ENCODE measurements around the gene ZFHX3.
"Not testable (repeated sequence)": the region's sequence is repeated elsewhere in the genome, so short reads cannot be mapped to it uniquely, and the experiment has no call there.

Gene ZFHX3

DNA sequence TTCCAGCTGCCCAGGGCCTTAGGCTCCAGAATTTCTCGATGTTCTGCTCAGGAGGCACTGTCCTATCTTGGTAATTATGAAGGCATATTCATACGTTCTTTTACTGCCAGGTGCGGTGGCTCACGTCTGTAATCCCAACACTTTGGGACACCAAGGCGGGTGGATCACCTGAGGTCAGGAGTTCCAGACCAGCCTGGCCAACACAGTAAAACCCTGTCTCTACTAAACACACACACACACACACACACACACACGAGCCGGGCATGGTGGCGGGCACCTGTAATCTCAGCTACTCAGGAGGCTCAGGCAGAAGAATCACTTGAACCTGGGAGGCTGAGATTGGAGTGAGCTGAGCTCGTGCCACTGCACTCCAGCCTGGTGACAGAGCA lies 52.1 kb downstream of the ZFHX3 start:
- DNase-seq, result not testable (repeated sequence)

DNA sequence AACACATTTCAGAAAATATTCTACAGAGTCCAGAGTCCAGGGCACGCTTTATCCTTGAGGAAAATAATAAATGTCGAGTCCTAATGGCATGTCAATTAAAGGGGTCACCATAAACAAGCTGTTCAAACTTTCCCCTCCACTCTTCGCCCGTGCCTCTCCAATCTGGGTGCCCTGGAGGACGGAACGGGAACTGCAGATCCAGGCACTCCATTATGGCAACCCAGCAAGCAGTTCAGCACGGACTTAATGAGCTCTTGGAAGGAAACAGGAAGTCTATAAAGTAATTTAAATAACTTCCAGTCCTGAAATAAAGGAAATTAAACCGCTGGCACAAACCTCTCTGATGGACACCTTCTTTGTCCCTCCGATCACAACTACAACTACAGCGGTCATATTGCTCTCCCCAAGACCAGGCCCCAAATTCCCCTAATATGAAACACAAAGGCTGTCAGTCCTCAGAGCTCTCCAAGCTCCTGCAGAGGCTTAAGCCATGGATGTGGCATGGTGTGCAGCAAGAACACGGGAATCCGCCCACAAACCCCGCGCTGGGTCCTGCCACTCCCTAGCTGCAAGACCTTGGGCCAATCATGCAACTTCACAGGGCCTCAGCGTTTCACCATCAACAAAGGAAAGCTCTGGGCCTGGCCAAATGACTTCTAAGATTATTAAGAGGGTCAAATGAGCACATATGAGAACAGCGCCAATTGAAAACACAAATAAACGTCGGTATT lies 52.6 kb downstream of the ZFHX3 start:
- DNase-seq, result no peak

DNA sequence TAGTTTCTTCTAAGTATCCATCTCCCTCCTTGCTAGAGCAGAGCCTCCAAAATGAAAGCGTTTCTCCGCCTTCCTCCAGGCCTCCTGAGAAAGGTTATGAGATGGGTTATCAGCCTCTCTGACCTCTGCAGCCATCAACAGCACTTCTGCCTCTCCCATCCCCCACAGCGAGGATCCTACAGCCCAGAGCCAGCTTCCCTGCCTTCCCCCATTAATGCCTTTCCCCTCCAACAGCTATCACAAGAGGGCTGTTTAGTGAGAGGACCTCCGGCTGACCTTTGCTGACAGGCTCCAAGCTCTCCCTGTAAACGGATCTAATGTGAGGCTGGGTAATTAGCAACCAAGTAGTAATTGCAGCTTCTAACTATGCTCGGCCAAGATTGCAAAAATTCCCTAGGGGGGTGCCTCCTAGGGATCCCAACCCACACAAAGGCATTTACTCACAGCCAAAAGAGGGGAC lies 55.8 kb downstream of the ZFHX3 start:
- DNase-seq, result no peak

DNA sequence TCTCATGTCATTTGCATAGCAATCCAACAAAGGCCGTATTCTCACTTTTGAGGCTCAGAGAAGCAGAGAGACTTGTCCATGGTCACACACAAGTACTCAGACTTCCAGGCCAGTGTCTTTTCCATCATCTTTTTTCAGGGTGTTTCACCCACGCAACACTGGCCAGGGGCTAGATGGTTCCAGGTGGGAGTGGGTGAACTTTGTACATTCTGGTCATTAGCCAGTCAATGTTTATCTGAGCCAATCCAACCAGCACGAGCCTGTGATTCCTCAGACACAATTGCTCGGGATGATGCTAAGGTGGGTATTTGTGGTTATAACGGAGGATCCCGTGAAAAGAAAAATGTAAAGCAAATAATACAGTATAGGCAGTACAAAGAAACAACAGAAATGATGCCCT lies 56.3 kb downstream of the ZFHX3 start:
- DNase-seq, result no peak

DNA sequence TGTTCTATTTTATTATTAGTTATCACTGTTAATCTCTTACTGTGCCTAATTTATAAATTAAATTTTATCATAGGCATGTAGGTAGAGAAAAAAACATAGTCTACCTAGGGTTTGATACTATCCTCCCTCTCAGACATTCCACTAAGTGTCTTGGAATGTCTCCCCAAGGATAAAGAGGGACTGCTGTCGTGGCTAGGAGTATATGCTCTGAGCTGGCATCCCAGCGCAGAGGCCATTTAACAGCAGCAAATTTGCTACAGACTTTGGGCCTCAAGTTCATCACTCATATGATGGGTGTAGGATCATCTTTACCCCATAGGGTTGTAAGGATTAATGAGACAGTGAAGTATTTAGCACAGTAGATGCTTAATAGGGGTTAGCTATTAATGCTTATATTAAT lies 56.7 kb downstream of the ZFHX3 start:
- peak; percentile 48 for DNase-seq

DNA sequence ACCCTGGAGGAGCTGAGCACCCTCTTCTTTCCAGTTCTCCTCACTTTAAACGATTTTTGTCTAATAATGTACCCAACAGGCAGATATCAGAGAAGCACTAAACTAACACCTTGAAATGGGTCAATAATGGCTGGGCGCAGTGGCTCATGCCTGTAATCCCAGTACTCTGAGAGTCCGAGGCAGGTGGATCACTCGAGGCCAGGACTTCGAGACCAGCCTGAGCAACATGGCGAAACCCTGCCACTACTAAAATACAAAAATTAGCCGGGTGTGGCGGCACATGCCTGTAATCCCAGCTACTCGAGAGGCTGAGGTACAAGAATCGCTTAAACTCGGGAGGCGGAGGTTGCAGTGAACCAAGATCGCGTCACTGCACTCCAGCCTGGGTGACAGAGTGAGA lies 57.4 kb downstream of the ZFHX3 start:
- no peak for DNase-seq

DNA sequence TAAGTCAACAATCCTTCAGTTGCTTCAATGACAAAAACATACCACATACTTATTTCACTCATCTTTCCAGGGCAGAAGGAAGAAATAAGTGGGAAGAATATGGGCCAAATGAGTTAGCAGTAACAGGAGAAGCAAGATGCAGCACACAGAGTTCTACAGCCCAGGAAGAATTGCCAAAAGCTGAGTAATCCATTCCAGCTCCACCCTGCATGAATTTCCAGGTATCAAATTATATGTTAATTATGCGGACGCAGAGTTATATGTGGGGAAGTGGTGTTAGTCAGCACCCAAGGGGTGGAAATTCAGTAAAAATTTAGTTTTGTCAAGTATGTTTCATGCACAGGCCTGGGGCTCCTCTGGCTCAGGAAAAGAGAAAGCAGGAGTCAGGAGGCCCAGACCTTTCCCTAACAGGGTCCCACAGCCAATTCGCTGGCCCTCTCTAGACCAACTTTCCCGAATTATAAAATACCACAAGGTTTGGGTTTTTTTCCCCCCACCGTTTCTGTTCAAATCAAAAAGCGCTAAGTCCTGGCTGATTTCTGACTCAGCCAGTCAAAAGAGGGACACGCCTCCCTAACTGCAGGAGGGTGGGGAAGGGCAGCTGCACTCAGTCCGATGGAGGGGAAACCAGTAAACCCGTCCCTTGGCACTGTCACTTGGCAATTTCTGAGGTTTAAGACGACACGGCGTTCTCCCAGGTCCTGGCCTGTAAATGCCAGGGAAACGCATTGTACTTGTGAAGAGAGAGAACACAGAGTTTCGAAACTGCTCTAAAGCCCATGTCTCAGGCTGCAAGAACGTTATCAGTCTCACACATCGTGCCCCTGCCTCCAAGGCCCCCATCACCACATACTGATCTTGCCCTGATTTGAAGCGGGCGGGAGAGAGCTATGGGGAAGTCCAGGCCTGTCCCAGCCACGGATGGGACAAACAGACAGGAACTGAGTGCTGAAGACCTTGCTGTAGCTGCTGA lies 58.1 kb downstream of the ZFHX3 start:
- peak; percentile 92 for DNase-seq

DNA sequence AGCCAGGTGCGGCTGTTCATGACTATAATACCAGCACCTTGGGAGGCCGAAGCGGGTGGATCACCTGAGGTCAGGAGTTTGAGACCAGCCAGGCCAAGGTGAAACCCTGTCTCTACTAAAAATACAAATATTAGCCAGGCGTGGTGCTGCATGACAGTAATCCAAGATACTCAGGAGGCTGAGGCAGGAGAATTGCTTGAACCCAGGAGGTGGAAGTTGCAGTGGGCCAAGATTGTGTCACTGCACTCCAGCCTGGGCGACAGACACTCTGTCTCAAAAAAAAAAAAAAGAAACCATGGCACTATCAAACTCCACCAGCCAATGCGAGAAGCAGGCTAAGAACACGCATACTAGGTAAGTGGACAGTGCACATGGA lies 58.7 kb downstream of the ZFHX3 start:
- not testable (repeated sequence) for DNase-seq

DNA sequence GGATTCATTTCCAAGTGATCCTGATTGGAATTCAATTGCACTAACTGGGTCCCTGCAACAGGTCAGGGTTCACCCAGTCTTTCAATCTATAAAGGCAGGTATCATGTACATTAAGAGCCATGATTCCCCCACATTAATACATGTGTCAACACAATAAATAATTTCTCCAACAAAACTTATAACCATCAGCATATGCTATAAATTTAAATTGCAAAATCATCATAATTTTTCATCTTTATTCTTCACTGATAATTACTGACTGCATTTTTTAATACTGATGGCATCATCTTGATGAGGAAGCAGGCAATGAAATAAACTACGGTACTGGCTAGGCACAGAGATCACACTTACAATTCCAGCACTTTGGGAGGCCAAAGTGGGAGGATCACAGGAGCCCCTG lies 59.4 kb downstream of the ZFHX3 start:
- DNase-seq, result no peak

DNA sequence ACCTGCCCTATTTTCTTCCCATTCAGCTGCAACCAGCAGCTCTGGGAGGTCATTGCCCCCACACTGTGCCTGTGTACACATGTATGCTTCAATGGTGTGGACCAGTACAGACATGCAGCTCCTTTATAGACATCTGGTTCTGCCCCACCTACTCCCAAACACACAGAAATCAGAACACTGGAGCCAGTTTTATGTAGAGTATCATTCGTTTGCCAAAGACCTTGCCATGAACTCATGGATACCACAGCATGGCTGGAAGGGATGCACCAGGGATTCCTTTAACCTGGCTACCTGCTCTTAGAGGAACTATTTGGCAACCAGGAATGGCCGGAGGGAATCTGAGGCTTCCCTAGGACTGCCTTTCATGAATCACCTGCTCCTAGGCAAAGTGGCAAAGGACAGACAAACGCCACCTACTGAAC lies 60.4 kb downstream of the ZFHX3 start:
- no peak for DNase-seq

DNA sequence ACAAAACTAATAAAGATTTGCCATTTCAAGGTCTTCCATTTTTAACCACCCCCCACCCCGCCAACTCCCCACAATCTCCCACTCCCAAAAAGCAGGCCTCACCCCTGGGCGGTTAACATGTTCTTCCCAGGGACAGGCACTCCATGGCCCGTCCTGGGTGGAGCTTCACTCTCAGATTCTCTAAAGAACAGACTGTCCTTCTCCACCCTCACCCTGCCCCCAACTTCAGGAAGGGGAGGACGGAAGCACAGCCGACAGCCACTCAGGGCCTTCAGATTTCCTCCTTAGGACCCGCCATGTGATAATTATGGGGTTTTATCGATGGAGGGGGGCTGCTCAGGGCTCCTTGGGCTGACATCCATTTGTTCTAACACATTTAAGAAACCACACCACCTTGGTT lies 61.9 kb downstream of the ZFHX3 start:
- DNase-seq, result no peak

DNA sequence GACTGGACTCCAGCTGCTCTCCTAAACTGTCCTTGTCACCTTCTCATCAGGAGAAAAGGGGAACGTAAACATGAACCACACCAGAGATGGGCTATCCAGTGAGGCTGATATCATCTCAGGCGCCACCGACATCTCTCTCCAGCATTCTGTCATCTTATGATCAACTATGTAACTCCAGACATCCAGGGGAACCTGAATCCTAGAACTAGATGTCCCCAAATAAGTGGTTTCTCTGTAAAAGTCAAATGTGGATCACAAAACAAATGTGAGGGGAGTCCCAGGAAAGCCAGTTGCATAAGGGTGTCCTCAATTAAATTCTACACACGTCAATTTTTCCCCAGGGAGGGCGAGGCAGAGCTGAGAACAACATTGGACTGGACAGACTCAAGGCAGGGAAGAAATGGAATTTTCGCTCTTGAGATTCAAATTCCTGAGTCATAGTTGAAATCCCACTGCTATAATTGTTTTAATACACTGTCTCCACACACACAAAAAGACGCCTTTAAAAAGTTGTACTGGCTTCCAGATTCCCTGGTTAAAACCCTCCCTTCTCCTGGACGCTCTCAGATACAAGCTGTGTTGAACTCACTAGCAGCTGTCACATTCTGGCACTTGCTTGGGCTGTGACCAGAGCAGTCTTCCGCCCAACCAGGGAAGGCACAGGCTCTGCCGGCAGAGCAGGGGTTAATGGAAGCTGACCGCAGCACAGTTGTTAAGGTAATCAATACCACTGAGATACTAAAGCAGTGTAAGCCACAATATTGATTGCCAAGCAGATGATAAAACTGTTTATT lies 62.6 kb downstream of the ZFHX3 start:
- peak; percentile 37 for DNase-seq

DNA sequence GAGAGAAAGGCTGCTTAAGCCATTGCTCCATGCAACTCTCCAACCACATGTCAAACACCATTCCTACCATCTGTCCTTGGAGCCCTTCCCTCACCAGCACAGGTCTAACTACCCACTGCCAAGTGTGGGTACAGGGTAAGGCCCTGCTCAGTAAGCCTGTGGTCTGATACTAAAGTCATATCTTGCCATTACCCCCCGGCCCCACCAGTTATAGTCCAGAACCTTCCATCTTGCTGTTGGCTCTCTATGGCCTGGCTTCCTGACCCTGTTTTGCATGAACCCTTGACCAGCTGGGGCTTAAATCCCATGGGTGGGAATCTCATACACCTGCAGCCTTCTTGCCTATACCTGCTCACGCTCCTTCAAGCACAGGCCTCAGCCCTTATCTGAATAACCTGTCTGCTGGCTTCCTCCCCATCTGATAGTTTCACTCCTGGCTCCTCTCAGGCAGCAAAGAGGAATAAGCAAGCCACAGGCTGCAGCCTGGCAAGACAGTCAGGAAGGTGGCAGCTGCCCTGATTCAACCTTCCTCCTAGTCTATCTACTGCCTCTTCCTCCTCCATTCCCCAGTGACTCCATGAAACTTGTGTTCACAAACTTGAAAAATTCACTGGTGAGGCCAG lies 64.1 kb downstream of the ZFHX3 start:
- no peak for DNase-seq

DNA sequence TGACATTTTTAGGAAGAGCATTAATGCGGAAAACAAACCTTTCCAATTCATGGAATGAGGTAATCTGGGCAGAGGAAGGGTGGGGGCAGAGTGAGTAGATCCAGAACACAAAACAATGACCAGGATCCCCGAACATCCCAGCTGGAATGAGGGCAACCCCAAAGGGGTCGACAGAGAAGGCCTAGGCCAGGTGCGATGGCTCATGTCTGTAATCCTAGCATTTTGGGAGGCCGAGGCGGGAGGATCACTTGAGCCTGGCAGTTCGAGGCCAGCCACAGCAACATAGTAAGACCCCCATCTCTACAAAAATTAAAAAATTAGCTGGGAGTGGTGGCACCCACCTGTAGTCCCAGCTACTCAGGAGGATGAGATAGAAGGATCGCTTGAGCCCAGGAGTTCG lies 64.7 kb downstream of the ZFHX3 start:
- no peak for DNase-seq

DNA sequence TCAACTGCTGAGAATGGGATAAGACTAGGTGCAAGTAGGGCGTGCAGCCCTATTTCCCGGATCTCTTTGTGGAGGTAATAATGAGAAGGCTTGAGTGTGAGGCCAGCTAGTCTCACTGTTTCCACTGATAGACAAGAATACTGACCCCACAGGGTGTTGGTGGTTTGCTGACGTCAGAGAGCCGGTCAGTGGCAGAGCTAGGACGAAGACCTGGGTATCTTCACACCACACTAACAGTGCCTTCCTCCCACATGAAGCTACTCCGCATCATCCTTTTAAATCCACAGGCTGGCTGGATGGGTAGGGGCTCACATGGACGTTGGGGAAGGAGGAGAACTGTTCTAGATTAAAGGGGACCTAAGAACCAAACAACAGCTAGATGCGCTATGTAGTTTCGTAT lies 68.0 kb downstream of the ZFHX3 start:
- DNase-seq, result no peak

DNA sequence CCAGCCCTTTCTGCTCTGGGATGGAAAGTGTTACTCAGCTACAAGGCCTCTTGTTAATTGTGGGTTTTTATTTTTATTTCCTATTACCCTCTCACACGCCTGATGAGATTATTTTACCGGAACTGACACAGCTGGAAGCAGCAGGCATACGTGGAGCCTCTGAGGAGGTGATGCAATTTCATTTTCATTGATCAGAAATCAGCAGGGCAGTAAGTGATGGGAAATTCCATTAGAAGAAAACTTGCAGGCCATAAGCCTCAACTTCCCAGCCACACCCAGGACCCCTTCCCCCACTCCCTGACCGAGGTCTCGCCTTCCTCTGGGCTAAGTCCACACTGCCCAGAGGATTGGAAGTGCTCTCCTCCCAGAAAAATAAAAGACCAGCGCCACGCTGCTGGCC lies 69.7 kb downstream of the ZFHX3 start:
- no peak for DNase-seq

DNA sequence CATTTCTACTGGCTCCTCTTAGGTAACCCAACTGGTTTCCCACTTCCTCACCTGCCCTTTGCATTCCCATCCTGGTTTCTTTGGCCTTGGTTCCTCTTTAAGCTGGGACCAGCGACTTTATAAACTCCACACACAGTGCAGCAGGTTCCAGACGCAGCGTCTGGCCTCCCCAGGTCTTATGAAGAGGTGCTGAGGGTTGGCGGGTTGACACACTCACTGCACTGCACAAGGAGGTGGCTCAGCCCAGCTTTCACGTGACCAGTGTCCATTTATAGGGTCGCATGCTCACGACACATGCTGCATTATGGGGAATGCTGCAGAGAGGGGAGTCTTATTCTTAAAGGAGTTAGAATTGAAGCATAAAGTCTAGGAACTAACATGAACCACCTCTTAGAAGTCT lies 70.8 kb downstream of the ZFHX3 start:
- DNase-seq, result no peak

DNA sequence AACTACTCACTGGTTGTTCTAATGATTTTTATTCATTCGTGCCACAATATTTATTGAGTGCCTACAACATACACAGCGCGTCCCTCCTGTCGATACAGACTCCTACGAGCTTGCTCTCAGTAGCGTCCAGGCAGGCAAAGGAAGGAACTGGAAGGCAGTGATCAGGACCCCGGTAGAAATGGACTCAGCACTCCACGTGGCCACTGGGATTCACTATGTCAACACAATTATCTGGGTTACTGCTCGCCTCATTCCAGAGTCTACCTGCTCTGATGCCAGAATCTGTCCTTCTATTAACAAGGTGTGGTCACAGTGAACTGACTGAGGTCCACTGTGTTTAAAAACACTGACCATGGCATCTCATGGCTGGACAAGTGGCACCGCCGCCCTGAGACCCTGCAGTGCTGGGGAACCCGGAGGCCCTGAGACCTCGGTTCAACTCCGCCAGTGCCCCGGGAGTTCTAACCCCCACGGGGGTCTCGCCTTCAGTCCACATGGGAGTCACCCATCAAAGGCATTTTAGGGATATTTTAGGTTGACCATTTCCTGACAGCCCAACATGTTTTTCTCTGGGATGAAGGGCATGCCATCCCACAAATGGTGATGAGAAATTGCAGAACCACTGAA lies 71.4 kb downstream of the ZFHX3 start:
- no peak for DNase-seq

DNA sequence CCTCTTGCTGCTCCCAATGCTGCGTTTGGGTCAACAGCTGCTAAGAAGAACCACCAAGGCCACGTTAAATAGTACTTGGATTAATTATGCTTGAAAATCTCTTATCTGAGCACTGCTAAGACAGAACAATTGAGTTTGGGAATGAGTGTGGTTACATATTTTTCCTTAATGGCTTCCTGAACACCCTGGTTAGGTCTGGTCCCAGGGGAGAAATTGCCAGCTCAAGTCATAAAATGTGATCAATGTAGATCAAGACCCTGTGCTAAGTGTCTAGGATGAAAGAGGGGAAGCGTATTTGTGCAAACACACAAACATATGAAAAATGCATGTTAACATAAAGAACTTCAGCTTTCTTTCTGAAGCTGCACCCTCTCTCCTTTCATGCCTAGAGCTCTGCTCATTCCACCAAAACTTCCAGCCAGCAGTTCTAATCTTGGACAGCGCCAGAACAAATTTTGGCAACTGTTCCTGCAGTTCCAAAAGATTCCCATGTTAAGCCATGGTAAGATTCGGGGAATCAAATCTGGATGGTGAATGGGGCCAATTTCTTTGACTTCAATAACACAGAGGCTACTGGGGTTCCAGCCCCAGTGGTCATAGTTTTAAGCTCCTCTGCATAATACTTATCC lies 72.0 kb downstream of the ZFHX3 start:
- DNase-seq, result no peak

DNA sequence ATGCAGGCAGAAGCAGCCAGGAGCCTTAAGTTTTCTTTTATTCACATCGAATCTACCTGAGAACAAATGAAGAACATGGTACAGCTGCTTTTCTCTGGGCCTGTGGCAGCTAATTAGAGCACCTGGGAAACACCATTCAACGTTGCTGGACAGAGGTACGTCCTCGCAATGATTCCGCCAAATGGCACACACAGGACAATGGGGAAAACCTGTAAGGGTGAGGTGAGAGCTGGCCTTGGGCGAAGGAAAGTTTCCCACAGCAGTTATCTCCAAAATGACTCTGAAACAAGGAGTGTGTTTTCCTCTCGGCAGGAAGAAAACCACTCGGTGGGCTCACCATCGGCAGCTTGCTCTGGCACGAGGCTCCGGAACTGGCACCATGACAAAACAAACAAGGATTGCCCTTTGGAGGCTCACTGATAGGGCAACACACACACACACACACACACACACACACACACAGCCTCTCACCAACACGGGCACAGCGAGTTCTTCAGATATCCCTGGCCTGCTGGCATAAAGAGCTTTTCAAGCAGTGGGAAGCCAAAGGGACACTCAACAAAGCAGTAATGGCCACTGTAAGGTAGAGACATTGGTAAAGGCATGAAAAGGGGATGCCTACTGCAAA lies 73.7 kb downstream of the ZFHX3 start:
- DNase-seq, result no peak

DNA sequence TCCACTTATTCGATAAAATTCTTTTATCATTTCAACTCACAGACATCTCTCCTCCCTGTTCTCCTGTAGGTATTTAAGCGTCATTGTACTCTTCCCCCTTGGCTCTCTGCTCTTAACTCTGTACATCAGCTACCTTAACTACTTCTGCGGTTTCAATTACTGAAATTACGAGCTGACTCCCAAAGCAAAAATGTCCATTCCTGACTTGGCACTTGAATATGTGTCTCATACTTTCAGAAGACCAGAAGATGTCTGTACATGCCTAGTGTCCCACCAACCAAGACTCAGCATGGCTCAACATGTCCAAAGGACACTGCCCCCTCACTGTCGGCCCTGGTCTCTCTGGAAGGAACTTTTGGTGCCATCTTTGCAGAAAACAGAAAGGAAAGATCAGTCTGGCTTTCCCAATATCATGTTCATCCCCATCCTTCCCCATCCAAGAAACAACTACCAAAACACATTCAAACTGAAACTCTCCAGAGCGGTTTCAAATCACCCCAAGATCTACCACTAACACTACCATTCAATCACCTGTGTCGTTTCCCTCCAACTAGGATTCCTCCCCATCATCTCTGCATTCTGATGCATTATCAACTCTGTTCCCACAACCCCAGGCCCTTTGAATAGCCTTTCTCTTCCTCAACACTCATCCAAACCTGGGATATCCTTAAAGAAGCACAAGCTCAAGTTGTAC lies 74.9 kb downstream of the ZFHX3 start:
- no peak for DNase-seq

Measured in EL (cell line).